H1 (cell line): Measurements from ENCODE around the gene NACAD. TPM values are rescaled to one million over a fixed set of nuclear protein-coding genes. Genes with fewer than 3 reads are reported as not detected.
A peak's percentile ranks its signal among the peaks of the same experiment; 100 is the strongest.

Experiments used
- CTCF ChIA-PET: fragments of 300-600 bp; sonication (Branson Sonifier 250); formaldehyde crosslinking; loops from one replicate; lab custom pipeline; 2021; ENCODE audit not compliant: partially characterized antibody; lab: Charles Lee
- POLR2A ChIA-PET: fragments of 300-600 bp; sonication (Branson Sonifier 250); formaldehyde crosslinking; loops from one replicate; lab custom pipeline; 2021; ENCODE audit warnings: inconsistent platforms; ENCODE audit not compliant: partially characterized antibody; lab: Charles Lee
- DNase-seq, 2 experiments: peaks; one replicate each; pipeline versions ENCODE4 v3.0.0 to v3.0.0-alpha.2; 2010 to 2022; ENCODE audit warnings: low spot score in 2 of 2, low read depth in 1 of 2, mixed read lengths in 1 of 2
- FAIRE-seq: peaks from 2 replicates; lab custom pipeline; 2011; peaks lifted over from hg19 to GRCh38; lab: Jason Lieb, UNC
- H2AFZ ChIP-seq: 2 replicates; pipeline ENCODE4 v1.8.1; 2012; ENCODE audit warnings: low read length, inconsistent platforms
- H2AK5ac ChIP-seq: 2 replicates; pipeline ENCODE4 v1.6.1; 2013; ENCODE audit warnings: low read depth, low read length
- H2BK120ac ChIP-seq: replicated peaks from 2 replicates; pipeline ENCODE3; 2013; ENCODE audit warnings: low read depth, low read length, inconsistent platforms
- H2BK12ac ChIP-seq: 2 replicates; pipeline ENCODE4 v1.6.1; 2013; ENCODE audit warnings: low read depth, low read length
- H2BK15ac ChIP-seq: 2 replicates; pipeline ENCODE4 v1.6.1; 2013; ENCODE audit warnings: low read length
- H2BK20ac ChIP-seq: 2 replicates; pipeline ENCODE4 v1.6.1; 2013; ENCODE audit warnings: low read length
- H2BK5ac ChIP-seq: 2 replicates; pipeline ENCODE4 v1.6.1; 2013; ENCODE audit warnings: low read depth, low read length
- H3K14ac ChIP-seq: 2 replicates; pipeline ENCODE4 v1.6.1; 2013; ENCODE audit warnings: inconsistent platforms; ENCODE audit not compliant: insufficient read length
- H3K18ac ChIP-seq: 2 replicates; pipeline ENCODE4 v1.6.1; 2013; ENCODE audit warnings: low read length; ENCODE audit errors: extremely low read depth
- H3K23ac ChIP-seq: 2 replicates; pipeline ENCODE4 v1.6.1; 2013; ENCODE audit warnings: inconsistent platforms; ENCODE audit not compliant: insufficient read length
- H3K23me2 ChIP-seq: 2 replicates; pipeline ENCODE4 v1.6.1; 2013; ENCODE audit warnings: low read depth, low read length
- H3K27ac ChIP-seq: 2 replicates; pipeline ENCODE4 v1.6.1; 2011; ENCODE audit warnings: low read depth, low read length, inconsistent platforms
- H3K27me3 ChIP-seq, 4 experiments: replicated peaks in 1 of 4; 1 replicate in 1 of 4; 2 replicates in 3 of 4; pipeline versions ENCODE4 v1.6.1 to v1.8.1; 2011 to 2013; ENCODE audit warnings: low read length in 3 of 4, mild to moderate bottlenecking in 3 of 4, inconsistent platforms in 2 of 4, mixed read lengths in 2 of 4, moderate library complexity in 1 of 4; ENCODE audit not compliant: control insufficient read depth in 3 of 4, insufficient read depth in 3 of 4; ENCODE audit errors: extremely low read depth in 1 of 4
- H3K36me3 ChIP-seq, 4 experiments: 2 replicates each; pipeline versions ENCODE4 v1.6.1 to v1.8.1; 2011 to 2013; ENCODE audit warnings: mild to moderate bottlenecking in 4 of 4, low read length in 3 of 4, moderate library complexity in 2 of 4, control low read depth in 1 of 4, inconsistent platforms in 1 of 4; ENCODE audit not compliant: insufficient read depth in 4 of 4, control insufficient read depth in 2 of 4
- H3K4ac ChIP-seq: replicated peaks from 2 replicates; pipeline ENCODE3; 2013; ENCODE audit warnings: low read length, low read depth, mixed read lengths, inconsistent platforms; ENCODE audit not compliant: insufficient read length
- H3K4me1 ChIP-seq, 4 experiments: replicated peaks in 1 of 4; 1 replicate in 1 of 4; 2 replicates in 3 of 4; pipeline versions ENCODE4 v1.6.1 to v1.8.1; 2011 to 2013; ENCODE audit warnings: low read length in 3 of 4, inconsistent platforms in 2 of 4, mixed read lengths in 1 of 4; ENCODE audit not compliant: insufficient read depth in 4 of 4, control insufficient read depth in 3 of 4
- H3K4me2 ChIP-seq, 2 experiments: 2 replicates each; pipeline versions ENCODE4 v1.6.1 to v1.8.1; 2011 to 2013; ENCODE audit warnings: low read depth in 2 of 2, low read length in 2 of 2, control low read depth in 1 of 2, inconsistent platforms in 1 of 2, mild to moderate bottlenecking in 1 of 2; ENCODE audit not compliant: insufficient read depth in 1 of 2
- H3K4me3 ChIP-seq, 4 experiments: fragments of 200-600, 300-600 bp in 1 of 4; sonication (generic), shearing (Covaris generic), sonication (Bioruptor Twin) in 1 of 4; 2 replicates each; pipeline versions ENCODE4 v1.5.1 to v1.8.1; 2011 to 2016; ENCODE audit warnings: low read length in 4 of 4, low read depth in 3 of 4, control low read depth in 2 of 4, inconsistent platforms in 2 of 4, mild to moderate bottlenecking in 2 of 4, mixed read lengths in 1 of 4, moderate library complexity in 1 of 4; ENCODE audit not compliant: insufficient read depth in 2 of 4; ENCODE audit errors: extremely low read depth in 1 of 4
- H3K56ac ChIP-seq: replicated peaks from 2 replicates; pipeline ENCODE3; 2013; ENCODE audit warnings: low read depth, mild to moderate bottlenecking, mixed read lengths, low read length, inconsistent platforms; ENCODE audit not compliant: insufficient read length
- H3K79me1 ChIP-seq: 2 replicates; pipeline ENCODE4 v1.6.1; 2013; ENCODE audit warnings: low read depth, low read length, control low read depth
- H3K79me2 ChIP-seq, 2 experiments: 2 replicates each; pipeline versions ENCODE4 v1.6.1 to v1.8.1; 2012 to 2013; ENCODE audit warnings: low read length in 2 of 2, mild to moderate bottlenecking in 2 of 2, inconsistent platforms in 1 of 2; ENCODE audit not compliant: insufficient read depth in 2 of 2, control insufficient read depth in 1 of 2
- H3K9ac ChIP-seq, 4 experiments: replicated peaks in 1 of 4; 1 replicate in 1 of 4; 2 replicates in 3 of 4; pipeline versions ENCODE4 v1.6.1 to v1.8.1; 2011 to 2013; ENCODE audit warnings: low read depth in 3 of 4, low read length in 3 of 4, control low read depth in 2 of 4, mild to moderate bottlenecking in 2 of 4, moderate library complexity in 2 of 4, inconsistent platforms in 1 of 4; ENCODE audit errors: extremely low read depth in 1 of 4
- H3K9me3 ChIP-seq, 2 experiments: 2 replicates each; pipeline versions ENCODE4 v1.6.1 to v1.8.1; 2012 to 2013; ENCODE audit warnings: mild to moderate bottlenecking in 2 of 2, moderate library complexity in 2 of 2, control low read depth in 1 of 2, inconsistent platforms in 1 of 2, low read depth in 1 of 2, low read length in 1 of 2, mixed read lengths in 1 of 2; ENCODE audit not compliant: insufficient read depth in 2 of 2
- H4K20me1 ChIP-seq, 2 experiments: replicated peaks in 1 of 2; 2 replicates each; pipeline versions ENCODE3 to v1.8.1; 2011 to 2013; ENCODE audit warnings: inconsistent platforms in 2 of 2, low read length in 2 of 2, mild to moderate bottlenecking in 1 of 2; ENCODE audit not compliant: insufficient read depth in 2 of 2, control insufficient read depth in 1 of 2
- H4K5ac ChIP-seq: 2 replicates; pipeline ENCODE4 v1.6.1; 2013; ENCODE audit warnings: low read length, low read depth, mixed read lengths, inconsistent platforms; ENCODE audit not compliant: insufficient read length
- H4K8ac ChIP-seq: 2 replicates; pipeline ENCODE4 v1.8.0; 2013; ENCODE audit warnings: mild to moderate bottlenecking, moderate library complexity, low read length, inconsistent platforms; ENCODE audit not compliant: insufficient read depth; ENCODE audit errors: extremely low read depth
- H4K91ac ChIP-seq: replicated peaks from 2 replicates; pipeline ENCODE3; 2013; ENCODE audit warnings: low read length, mixed read lengths, inconsistent platforms; ENCODE audit not compliant: insufficient read length
- ASH2L ChIP-seq: fragments of 200-600, 300-600 bp; sonication (generic); IDR thresholded peaks from one replicate; pipeline ENCODE4 v1.7.1; 2017; ENCODE audit warnings: low read length
- CBX5 ChIP-seq: fragments of 300-800, 300-1000 bp; sonication (generic); IDR thresholded peaks from 2 replicates; pipeline ENCODE4 v1.7.1; 2016; ENCODE audit warnings: antibody characterized with exemption, low read length, low read depth
- EZH2 ChIP-seq: fragments of 200-600 bp; sonication (generic); IDR thresholded peaks from 2 replicates; pipeline ENCODE4 v1.7.1; 2012; ENCODE audit warnings: low read depth, mild to moderate bottlenecking, moderate library complexity, low read length, inconsistent platforms; ENCODE audit not compliant: severe bottlenecking
- RBBP5 ChIP-seq: IDR thresholded peaks from 2 replicates; pipeline ENCODE4 v1.7.1; 2012; ENCODE audit warnings: low read depth, mild to moderate bottlenecking, inconsistent platforms, low read length, moderate library complexity, borderline replicate concordance
- WGBS, 2 experiments: shearing (Covaris generic) in 1 of 2; methylation state at CpG; one replicate each; pipeline versions ENCODE4 v1.1.6 to v1.1.7; 2013 to 2015; ENCODE audit warnings: low lambda C conversion rate in 2 of 2, mixed read lengths in 2 of 2, inconsistent platforms in 1 of 2, low coverage in 1 of 2, missing lambda C conversion rate in 1 of 2; ENCODE audit not compliant: insufficient replicate concordance in 2 of 2, insufficient coverage in 1 of 2, insufficient read length in 1 of 2; ENCODE audit errors: extremely low coverage in 1 of 2, missing lambda C conversion rate in 1 of 2; 5-methylcytosine and 5-hydroxymethylcytosine counted together
- polyA plus RNA-seq, 7 experiments: library from polyadenylated mRNA; depleted of rRNA in 3 of 7; stranded (reverse) in 5 of 7; unstranded in 2 of 7; fragments of >200 nt in 5 of 7; fragments of 200-250 nt in 2 of 7; gene quantifications; 1 replicate in 5 of 7; 2 replicates in 1 of 7; 4 replicates in 1 of 7; pipeline versions ENCODE4 v1.2.1 to v1.2.3, GENCODE V29; 2011 to 2013; ENCODE audit warnings: missing spikeins in 2 of 7, mixed read lengths in 2 of 7
- total RNA-seq: library from RNA; stranded (reverse); fragmentation: NEBNext Ultra II Directional; extraction: Animal tissue kit (Norgen Biotek cat#: 25700); gene quantifications from 2 replicates; pipeline ENCODE4 v1.2.1, GENCODE V29; 2021

The NACAD gene
- total and polyA plus RNA-seq, 2 of the 8 experiments (the other 6 are each of a cell fraction or from before 2014, with no cell fraction given): 1.3 to 6.0 TPM

DNA sequence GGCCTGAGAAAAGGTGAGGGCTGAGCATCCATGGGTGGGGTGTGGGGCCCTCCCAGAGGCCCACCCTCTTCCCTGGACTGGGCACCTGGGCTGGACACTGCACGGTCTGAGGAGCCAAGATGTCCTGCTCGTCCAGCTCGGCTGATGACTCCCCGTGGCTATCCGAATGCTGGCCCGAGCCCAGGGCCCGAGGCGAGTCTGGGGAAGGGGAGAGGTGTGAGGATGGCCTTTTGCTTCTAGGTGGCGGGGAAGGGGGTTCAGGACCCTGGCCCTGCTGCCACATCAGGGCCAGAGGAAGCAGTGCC is 7.1 kb downstream of the NACAD start:
- Histone ChIP-seq H4K5ac (no peak overlapping the region), H3K14ac (no peak overlapping the region), H3K9me3 (no peaks in the 10 kb centered on the region), H3K79me1 (no peaks in the 10 kb centered on the region), H3K4me2 (no peak overlapping the region), H2BK15ac (no peak overlapping the region), H3K18ac (no peak overlapping the region), H3K4ac (no peak overlapping the region), H4K91ac (no peak overlapping the region), H3K56ac (no peak overlapping the region), H3K4me3 (no peak overlapping the region), H4K8ac (peak overlapping the region; percentile 35; the same call in 1 of the 2 replicates), H4K20me1 (no peaks in the 10 kb centered on the region), H2BK5ac (no peak overlapping the region), H3K23ac (no peak overlapping the region), H3K27me3 (0 out of 7 replicates have a peak, but pooled peaks cover 0 to under 1% (median 0%) of the 10 kb centered on the region in 4 experiments), H3K27ac (no peak overlapping the region), H3K23me2 (no peaks in the 10 kb centered on the region), H3K79me2 (no peaks in the 10 kb centered on the region), H2AK5ac (no peak overlapping the region), H2BK120ac (no peak overlapping the region), H2AFZ (no peak overlapping the region), H2BK20ac (no peak overlapping the region), H3K4me1 (no peaks in the 10 kb centered on the region; a peak in 1 of 7 replicates), H3K36me3 (no peaks in the 10 kb centered on the region), H3K9ac (no peak overlapping the region), H2BK12ac (no peak overlapping the region)
- 92% methylated on average over 9 of the region's 9 CpGs; no CpG with 5 or more reads in 1 of the 2 experiments for WGBS, 2 experiments
- TF ChIP-seq EZH2: no peak
- no peak for TF ChIP-seq RBBP5
- no peak for TF ChIP-seq ASH2L
- no peak for TF ChIP-seq CBX5
- DNase-seq (no peak), FAIRE-seq (no peak)
- CTCF ChIA-PET: interaction anchor here (0.7 to 1.7 kb wide), 3 partner anchors 9 to 225 kb away, joined by 3 to 7 read pairs (median 3); no protein-coding TSS in a partner anchor
- POLR2A ChIA-PET: interaction anchor here (0.6 to 1.6 kb wide), 3 partner anchors 8 to 507 kb away, joined by 3 to 4 read pairs (median 3); partner anchors contain the start of gene NACAD
